HEK293 (cell line): ENCODE measurements around the gene CNN2.
A peak's percentile ranks its signal among the peaks of the same experiment; 100 is the strongest.

Source experiments
- CTCF ChIP-seq: fragments of 450-650 bp; formaldehyde crosslinking; IDR thresholded peaks from 2 replicates; pipeline ENCODE4 v1.5.1; 2016; ENCODE audit warnings: missing biosample characterization, missing genetic modification characterization
- MZF1 ChIP-seq: fragments of 450-650 bp; formaldehyde crosslinking; IDR thresholded peaks from 2 replicates; pipeline ENCODE4 v1.5.1; 2017; ENCODE audit warnings: missing biosample characterization, missing genetic modification characterization, borderline replicate concordance
- SP7 ChIP-seq: fragments of 450-650 bp; formaldehyde crosslinking; IDR thresholded peaks from 2 replicates; pipeline ENCODE4 v1.5.1; 2016; ENCODE audit warnings: missing biosample characterization, missing genetic modification characterization
- ZBTB11 ChIP-seq: fragments of 450-650 bp; formaldehyde crosslinking; conservative IDR thresholded peaks from 2 replicates; pipeline ENCODE4 v1.5.1; 2016; ENCODE audit warnings: low read depth, missing biosample characterization, missing genetic modification characterization
- ZNF184 ChIP-seq: fragments of 450-650 bp; IDR thresholded peaks from 2 replicates; pipeline ENCODE4 v1.5.1; 2018; ENCODE audit warnings: missing biosample characterization, mild to moderate bottlenecking, missing genetic modification characterization
- ZNF274 ChIP-seq, 2 experiments: fragments of 200-500 bp in 1 of 2; fragments of 450-650 bp in 1 of 2; sonication (Bioruptor generic) in 1 of 2; formaldehyde crosslinking in 1 of 2; IDR thresholded peaks; 2 replicates each; pipeline versions ENCODE4 v1.5.1 to v1.6.1; 2014 to 2016; ENCODE audit warnings: borderline replicate concordance in 1 of 2, inconsistent platforms in 1 of 2, low read length in 1 of 2, missing biosample characterization in 1 of 2, missing genetic modification characterization in 1 of 2
- ZNF292 ChIP-seq: fragments of 450-650 bp; formaldehyde crosslinking; IDR thresholded peaks from 2 replicates; pipeline ENCODE4 v1.5.1; 2016; ENCODE audit warnings: low read depth, missing biosample characterization, missing genetic modification characterization, borderline replicate concordance
- ZNF560 ChIP-seq: fragments of 450-650 bp; formaldehyde crosslinking; IDR thresholded peaks from 2 replicates; pipeline ENCODE4 v1.5.1; 2017; ENCODE audit warnings: missing biosample characterization, missing genetic modification characterization, borderline replicate concordance
- ZNF571 ChIP-seq: fragments of 450-650 bp; formaldehyde crosslinking; IDR thresholded peaks from 2 replicates; pipeline ENCODE4 v1.5.0; 2017; ENCODE audit warnings: missing biosample characterization, missing genetic modification characterization

- TF ChIP-seq CTCF (peak; percentile 39; the same call in 1 of the 2 replicates), ZNF292 (tag by site-specific recombination) (peak; percentile 5; the same call in 1 of the 2 replicates), ZNF184 (tag by site-specific recombination) (no peak), ZNF571 (tag by site-specific recombination) (no peak), SP7 (tag by site-specific recombination) (peak; percentile 41; the same call in 1 of the 2 replicates), ZBTB11 (tag by site-specific recombination) (peak; percentile 25; the same call in 1 of the 2 replicates), ZNF274 (IDR thresholded peaks at IDR 0.05; ENCODE audit: low read length) (no peak), ZNF274 (tag by site-specific recombination; IDR thresholded peaks at IDR 0.05; ENCODE audit: borderline replicate concordance) (no peak), MZF1 (tag by site-specific recombination) (no peak), ZNF560 (tag by site-specific recombination) (no peak)
These were observed 13.5 kb downstream of the CNN2 start, which contains the start of gene ABCA7 for GRCh38 chr19:1039646-1040475.
